HEK293T (cell line): ENCODE results near the gene ZNF474.

ENCODE experiments used
- BHLHE40 ChIP-seq: fragments of 450-650 bp; IDR thresholded peaks from 2 replicates; pipeline ENCODE4 v1.6.1; 2016; ENCODE audit warnings: mild to moderate bottlenecking, moderate library complexity, borderline replicate concordance
- CTBP1 ChIP-seq: fragments of 450-650 bp; IDR thresholded peaks from 2 replicates; pipeline ENCODE4 v1.6.1; 2016; ENCODE audit warnings: borderline replicate concordance
- FOXM1 ChIP-seq: fragments of 450-650 bp; IDR thresholded peaks from 2 replicates; pipeline ENCODE4 v1.6.1; 2017; ENCODE audit warnings: mild to moderate bottlenecking, borderline replicate concordance
- HDGF ChIP-seq: fragments of 450-650 bp; IDR thresholded peaks from 2 replicates; pipeline ENCODE4 v1.6.1; 2017; ENCODE audit warnings: antibody characterized with exemption, borderline replicate concordance
- L3MBTL2 ChIP-seq: fragments of 450-650 bp; conservative IDR thresholded peaks from 2 replicates; pipeline ENCODE4 v1.6.1; 2016; ENCODE audit warnings: mild to moderate bottlenecking

DNA sequence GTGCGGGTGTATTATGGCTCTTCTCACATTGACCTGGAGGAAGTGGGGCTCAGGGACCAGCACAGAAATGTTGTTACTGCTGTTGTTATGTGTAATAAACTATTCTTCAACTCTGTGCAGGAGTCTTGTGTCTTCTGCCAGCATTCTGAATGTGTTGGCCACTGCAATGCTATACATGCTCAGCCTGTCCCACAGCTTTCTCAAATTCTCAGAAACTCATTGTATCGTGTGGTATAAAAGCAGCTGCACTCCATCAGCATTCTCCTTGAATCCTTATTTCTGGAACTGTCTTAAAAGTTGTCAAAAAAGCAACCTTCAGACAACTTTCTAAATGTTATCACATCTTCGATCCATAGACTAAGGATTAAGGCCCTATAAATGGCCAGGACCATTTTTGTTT lies 72.0 kb downstream of the ZNF474 start:
- TF ChIP-seq L3MBTL2 (no peak), BHLHE40 (no peak), CTBP1 (no peak), HDGF (no peak), FOXM1 (no peak)
